ENCODE results near the gene TIMM44.

TIMM44 gene, protein sequence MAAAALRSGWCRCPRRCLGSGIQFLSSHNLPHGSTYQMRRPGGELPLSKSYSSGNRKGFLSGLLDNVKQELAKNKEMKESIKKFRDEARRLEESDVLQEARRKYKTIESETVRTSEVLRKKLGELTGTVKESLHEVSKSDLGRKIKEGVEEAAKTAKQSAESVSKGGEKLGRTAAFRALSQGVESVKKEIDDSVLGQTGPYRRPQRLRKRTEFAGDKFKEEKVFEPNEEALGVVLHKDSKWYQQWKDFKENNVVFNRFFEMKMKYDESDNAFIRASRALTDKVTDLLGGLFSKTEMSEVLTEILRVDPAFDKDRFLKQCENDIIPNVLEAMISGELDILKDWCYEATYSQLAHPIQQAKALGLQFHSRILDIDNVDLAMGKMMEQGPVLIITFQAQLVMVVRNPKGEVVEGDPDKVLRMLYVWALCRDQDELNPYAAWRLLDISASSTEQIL

DNA sequence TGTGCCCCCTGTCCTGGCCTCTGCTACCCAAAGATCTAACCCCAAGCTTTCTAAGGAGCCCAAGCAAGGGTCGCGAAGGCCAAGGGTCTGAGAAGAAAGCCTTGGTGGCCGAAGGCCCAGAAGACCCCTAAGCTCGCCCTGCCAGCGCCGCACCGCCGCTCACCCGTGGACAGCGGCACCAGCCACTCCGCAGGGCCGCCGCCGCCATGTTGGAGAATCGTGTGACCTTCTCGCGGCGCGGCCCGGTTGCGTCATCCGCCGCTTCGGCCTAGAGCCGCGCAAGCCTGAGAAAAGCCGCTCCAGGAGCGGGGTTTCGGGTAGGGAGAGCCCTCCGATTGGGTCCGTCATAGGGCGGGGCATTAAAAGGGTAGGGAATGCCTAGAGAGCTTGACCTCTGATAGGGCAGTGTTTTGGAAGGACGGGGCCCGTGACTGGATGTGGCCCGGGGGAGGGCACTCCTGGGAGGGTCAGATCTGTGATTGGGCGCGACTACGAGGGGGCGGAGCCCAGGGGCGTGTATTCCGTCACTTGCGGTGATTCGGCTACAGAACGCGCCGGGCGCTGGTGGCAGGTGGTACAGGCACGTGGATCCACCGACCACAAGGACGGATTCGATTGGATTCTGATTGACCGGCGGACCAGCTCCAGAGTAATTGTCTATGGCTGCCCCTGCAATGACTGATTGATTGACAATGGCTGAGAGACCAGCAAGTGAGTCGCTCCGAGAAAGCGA, at the start of gene TIMM44:
Gene TIMM44 (minus strand): TSS at position 223 of the 733 bp plus-strand sequence. CDS start 15 bp downstream, at position 208.
- peak; percentile 98 for DNase-seq (ENCODE audit: low read depth)

DNA sequence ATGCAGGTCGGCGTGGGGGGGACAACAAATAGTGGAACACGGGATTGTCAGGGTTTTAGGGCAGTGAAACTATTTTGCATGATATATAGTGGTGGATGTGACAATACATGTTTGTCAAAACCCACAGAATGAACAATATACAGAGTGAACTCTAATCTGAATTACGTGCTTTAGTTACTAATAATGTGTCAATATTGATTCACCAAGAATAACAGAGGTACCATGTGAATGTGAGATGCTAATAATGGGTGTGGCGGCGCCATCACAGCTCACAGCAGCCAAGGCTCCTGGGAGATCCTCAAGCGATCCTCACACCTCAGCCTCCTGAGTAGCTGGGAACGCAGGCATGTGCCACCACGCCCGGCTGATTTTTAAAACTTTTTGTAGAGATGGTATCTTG, 49.1 kb upstream of the TIMM44 start:
- DNase-seq (ENCODE audit: low read depth), result no peak

- DNase-seq (ENCODE audit: low read depth), result no peak
Measured at GRCh38 chr19:7989071-7989575, 45.7 kb upstream of the TIMM44 start.

DNA sequence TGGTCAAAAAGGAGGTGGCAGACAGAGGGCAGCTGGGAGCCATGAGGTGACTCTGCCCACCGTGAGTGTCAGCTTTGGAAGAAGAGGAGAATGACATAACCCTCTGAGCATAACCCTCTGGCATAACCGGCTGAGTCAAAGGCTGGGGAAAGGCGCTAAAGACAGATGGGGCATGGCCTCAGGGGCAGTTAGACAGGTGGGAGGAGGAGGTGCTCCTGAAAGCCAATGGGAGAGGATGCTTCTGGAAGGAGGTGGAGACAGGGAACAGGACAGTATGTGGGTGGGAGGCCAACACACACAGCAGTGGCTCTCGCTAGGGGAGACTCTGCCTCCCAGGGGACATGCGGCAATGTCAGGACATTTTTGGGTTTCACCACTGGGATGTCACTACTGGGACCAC, 44.8 kb upstream of the TIMM44 start:
- DNase-seq (ENCODE audit: low read depth), result no peak

- DNase-seq (ENCODE audit: low read depth), result no peak
Measured at GRCh38 chr19:7987114-7987768, 43.8 kb upstream of the TIMM44 start.

GRCh38 chr19:7986321-7987113, 43.1 kb upstream of the TIMM44 start:
- no peak for DNase-seq (ENCODE audit: low read depth)

DNA sequence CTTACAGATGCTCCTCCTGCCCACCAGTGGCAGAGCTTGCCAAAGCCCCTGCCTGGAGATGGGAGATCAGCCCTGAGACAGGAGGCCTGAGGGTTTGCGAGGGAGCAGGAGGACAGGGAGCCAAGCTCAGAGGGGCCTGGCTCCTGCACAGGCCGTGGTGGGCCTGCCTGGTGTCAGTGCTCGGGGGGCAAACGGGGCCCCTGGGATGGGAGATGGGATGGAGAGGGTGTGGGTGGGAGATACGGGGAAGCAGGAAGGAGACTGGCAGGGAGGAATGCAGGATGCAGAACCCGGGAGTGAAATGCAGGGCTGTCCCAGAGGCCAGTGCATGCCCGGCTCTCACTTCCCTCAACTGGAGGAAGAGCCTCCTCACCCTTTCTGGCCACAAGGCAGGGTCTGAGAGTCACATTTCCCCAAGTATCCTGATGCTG, 42.0 kb upstream of the TIMM44 start:
- DNase-seq (ENCODE audit: low read depth), result no peak

- no peak for DNase-seq (ENCODE audit: low read depth)
Measured at GRCh38 chr19:7983995-7984837, 40.8 kb upstream of the TIMM44 start.

- DNase-seq (ENCODE audit: low read depth), result no peak
Measured at GRCh38 chr19:7983286-7983950, 40.0 kb upstream of the TIMM44 start.

GRCh38 chr19:7982651-7983099, 39.2 kb upstream of the TIMM44 start:
- no peak for DNase-seq (ENCODE audit: low read depth)

DNA sequence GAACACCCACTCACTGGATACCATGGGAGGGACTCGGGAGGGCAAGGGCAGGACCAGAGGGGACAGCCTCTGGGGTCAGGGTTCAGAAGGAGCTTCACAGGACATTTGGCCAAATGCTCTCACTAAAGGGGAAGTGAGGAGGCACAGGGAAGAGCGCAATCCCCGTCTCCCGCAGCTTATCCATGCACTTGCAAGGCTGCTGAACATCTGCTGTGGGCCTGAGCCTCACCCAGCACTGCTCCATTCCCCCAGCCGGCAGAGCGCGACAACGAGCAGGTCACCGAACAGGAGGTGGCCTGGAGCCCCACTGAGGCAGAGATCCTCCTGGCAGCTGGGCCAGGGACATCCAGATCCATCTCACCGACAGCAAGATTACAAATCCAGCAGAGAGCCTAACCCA, 38.6 kb upstream of the TIMM44 start:
- no peak for DNase-seq (ENCODE audit: low read depth)

GRCh38 chr19:7981661-7982060, 38.2 kb upstream of the TIMM44 start:
- DNase-seq (ENCODE audit: low read depth), result no peak

DNA sequence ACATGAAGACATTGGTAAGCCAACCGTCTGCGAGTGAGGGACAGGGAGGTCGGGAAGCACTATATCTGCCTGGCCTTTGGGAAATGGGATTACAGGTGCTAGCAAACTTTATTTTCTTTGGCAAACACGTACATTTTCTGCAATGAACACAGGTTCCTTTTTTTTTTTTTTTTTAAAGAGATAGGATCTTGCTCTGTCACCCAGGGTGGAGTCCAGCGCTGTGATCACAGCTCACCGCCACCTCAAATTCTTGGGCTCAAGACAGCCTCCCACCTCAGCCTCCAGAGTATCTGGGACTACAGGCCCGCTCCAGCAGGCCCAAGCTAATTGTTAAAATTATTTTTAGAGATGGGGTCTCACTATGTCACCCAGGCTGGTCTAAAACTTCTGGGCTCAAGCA, 37.7 kb upstream of the TIMM44 start:
- DNase-seq (ENCODE audit: low read depth), result no peak

DNA sequence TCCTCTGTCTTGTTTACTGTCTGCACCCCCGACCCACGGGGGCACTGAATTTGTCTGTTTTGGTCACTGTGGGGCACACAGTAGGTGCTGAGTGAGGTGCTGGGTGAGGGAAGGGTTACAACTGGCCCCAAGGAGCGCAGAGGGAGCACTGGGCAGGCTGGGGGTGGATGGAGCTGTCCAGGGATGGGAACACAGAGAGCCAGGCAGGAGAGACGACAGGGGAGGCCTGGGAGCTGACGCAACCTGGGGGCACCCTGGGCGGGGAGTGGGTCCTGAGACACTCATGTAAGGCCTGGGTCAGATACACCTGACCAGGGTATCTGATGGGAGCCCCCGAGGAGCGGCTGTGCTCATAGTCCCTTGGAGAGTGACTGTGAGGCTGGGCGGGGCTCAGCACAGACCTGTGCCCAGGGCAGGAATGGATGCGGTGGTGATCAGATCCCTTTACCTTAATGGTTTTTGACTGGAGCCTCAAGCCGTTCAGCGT, 37.2 kb upstream of the TIMM44 start:
- DNase-seq (ENCODE audit: low read depth), result no peak

DNA sequence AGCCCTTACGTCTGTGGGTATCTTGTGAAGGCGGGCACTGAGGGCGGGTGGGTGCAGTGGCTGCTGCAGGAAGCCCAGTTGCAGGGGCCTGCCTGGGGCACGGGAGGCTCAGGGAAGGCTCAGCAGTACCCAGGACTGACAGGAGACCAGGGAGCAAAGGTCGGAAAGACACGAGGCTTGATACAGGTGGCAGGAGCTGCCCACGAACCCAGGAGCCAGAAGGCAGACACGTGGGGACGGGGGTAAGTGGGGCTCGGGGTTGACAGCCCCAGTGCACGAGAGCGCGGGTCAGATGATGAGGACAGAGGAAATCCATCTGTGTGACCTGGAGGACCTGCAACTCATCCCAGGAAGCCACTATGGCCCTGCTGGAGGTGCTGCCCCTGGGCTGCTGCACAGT, 36.7 kb upstream of the TIMM44 start:
- DNase-seq (ENCODE audit: low read depth), result no peak

- DNase-seq (ENCODE audit: low read depth), result no peak
Measured at GRCh38 chr19:7979559-7979958, 36.1 kb upstream of the TIMM44 start.

GRCh38 chr19:7979011-7979410, 35.5 kb upstream of the TIMM44 start:
- no peak for DNase-seq (ENCODE audit: low read depth)

GRCh38 chr19:7978179-7978825, 34.8 kb upstream of the TIMM44 start:
- DNase-seq (ENCODE audit: low read depth), result no peak

DNA sequence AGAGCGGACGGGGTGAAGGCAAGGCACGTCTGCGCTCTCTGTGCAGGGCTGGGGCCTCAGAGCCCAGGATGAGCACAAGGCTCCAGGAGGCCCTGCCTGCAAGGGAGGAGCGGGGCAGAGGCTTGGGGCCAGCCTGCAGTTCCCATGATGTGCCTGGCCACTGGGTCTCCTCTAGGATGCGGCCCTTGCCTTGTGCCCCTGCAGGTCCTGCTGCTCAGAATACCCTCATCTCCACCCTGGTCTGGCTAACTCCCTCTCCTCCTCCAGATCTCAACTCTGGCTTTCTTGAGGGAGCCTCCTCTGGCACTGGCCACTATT, 34.2 kb upstream of the TIMM44 start:
- DNase-seq (ENCODE audit: low read depth), result no peak
